H1 (cell line): ENCODE data around the gene SNTG2. TPM values are rescaled to one million over a fixed set of nuclear protein-coding genes. Genes with fewer than 3 reads are reported as not detected.

ENCODE experiments used
- polyA plus RNA-seq, 7 experiments: library from polyadenylated mRNA; depleted of rRNA in 3 of 7; stranded (reverse) in 5 of 7; unstranded in 2 of 7; fragments of >200 nt in 5 of 7; fragments of 200-250 nt in 2 of 7; gene quantifications; 1 replicate in 5 of 7; 2 replicates in 1 of 7; 4 replicates in 1 of 7; pipeline versions ENCODE4 v1.2.1 to v1.2.3, GENCODE V29; 2011 to 2013; ENCODE audit warnings: missing spikeins in 2 of 7, mixed read lengths in 2 of 7
- total RNA-seq: library from RNA; stranded (reverse); fragmentation: NEBNext Ultra II Directional; extraction: Animal tissue kit (Norgen Biotek cat#: 25700); gene quantifications from 2 replicates; pipeline ENCODE4 v1.2.1, GENCODE V29; 2021
- TF ChIP-seq, protein P1 (sequence below): IDR thresholded peaks from 2 replicates; pipeline ENCODE4 v1.6.1; 2012; ENCODE audit warnings: low read length, inconsistent platforms

The SNTG2 gene
- total and polyA plus RNA-seq, 2 of the 8 experiments (the other 6 are each of a cell fraction or from before 2014, with no cell fraction given), result 6.6 to 18.1 TPM

DNA sequence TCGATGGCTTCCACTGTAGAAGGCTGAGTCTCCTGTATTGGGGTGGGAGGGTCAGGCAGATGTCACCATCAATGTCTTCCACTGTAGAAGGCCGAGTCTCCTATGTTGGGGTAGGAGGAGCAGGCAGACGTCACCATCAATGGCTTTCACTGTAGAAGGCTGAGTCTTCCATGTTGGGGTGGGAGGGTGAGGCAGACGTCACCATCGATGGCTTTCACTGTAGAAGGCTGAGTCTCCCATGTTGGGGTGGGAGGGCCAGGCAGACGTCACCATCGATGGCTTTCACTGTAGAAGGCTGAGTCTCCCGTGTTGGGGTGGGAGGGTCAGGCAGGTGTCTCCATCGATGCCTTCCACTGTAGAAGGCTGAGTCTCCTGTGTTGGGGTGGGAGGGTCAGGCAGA is 345.1 kb downstream of the SNTG2 start (continued):
- TF ChIP-seq, protein P1, sequence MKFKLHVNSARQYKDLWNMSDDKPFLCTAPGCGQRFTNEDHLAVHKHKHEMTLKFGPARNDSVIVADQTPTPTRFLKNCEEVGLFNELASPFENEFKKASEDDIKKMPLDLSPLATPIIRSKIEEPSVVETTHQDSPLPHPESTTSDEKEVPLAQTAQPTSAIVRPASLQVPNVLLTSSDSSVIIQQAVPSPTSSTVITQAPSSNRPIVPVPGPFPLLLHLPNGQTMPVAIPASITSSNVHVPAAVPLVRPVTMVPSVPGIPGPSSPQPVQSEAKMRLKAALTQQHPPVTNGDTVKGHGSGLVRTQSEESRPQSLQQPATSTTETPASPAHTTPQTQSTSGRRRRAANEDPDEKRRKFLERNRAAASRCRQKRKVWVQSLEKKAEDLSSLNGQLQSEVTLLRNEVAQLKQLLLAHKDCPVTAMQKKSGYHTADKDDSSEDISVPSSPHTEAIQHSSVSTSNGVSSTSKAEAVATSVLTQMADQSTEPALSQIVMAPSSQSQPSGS, result no peak
- TF ChIP-seq, all 59 proteins: peak for 0
